CD14-positive monocyte (primary cell): ENCODE results near the gene TENM3. TPM values are rescaled to one million over a fixed set of nuclear protein-coding genes. Genes with fewer than 3 reads are reported as not detected.

ENCODE experiments used
- DNase-seq, 3 donors: peaks; one replicate each; pipeline ENCODE4 v3.0.0-alpha.2; 2011 to 2022
- H2AFZ ChIP-seq: 2 replicates; pipeline ENCODE4 v1.6.0; 2012; ENCODE audit warnings: mild to moderate bottlenecking, low read depth, low read length, inconsistent platforms; ENCODE audit not compliant: insufficient read depth, poor library complexity, severe bottlenecking
- H3K27ac ChIP-seq, 2 donors: 1 replicate in 1 of 2; 2 replicates in 1 of 2; pipeline ENCODE4 v1.5.1; 2012 to 2013; ENCODE audit warnings: low read length in 2 of 2, control low read depth in 1 of 2, inconsistent platforms in 1 of 2, low read depth in 1 of 2, mild to moderate bottlenecking in 1 of 2
- H3K27me3 ChIP-seq, 2 donors: one replicate each; pipeline versions ENCODE4 v1.6.0 to v1.6.1; 2011 to 2013; ENCODE audit warnings: low read length in 2 of 2; ENCODE audit not compliant: control insufficient read depth in 2 of 2, insufficient read depth in 2 of 2
- H3K36me3 ChIP-seq, 2 donors: replicated peaks in 1 of 2; 1 replicate in 1 of 2; 2 replicates in 1 of 2; pipeline versions ENCODE4 v1.5.1 to v1.6.1; 2012 to 2013; ENCODE audit warnings: low read length in 2 of 2, control low read depth in 1 of 2, inconsistent platforms in 1 of 2, mild to moderate bottlenecking in 1 of 2; ENCODE audit not compliant: insufficient read depth in 2 of 2, control insufficient read depth in 1 of 2
- H3K4me1 ChIP-seq, 2 donors: 1 replicate in 1 of 2; 2 replicates in 1 of 2; pipeline versions ENCODE4 v1.5.1 to v1.6.1; 2012 to 2013; ENCODE audit warnings: low read length in 2 of 2, control low read depth in 1 of 2, inconsistent platforms in 1 of 2, mild to moderate bottlenecking in 1 of 2, moderate library complexity in 1 of 2; ENCODE audit not compliant: insufficient read depth in 2 of 2, control insufficient read depth in 1 of 2
- H3K4me2 ChIP-seq: replicated peaks from 2 replicates; pipeline ENCODE3; 2012; ENCODE audit warnings: low read length, moderate library complexity, mild to moderate bottlenecking; ENCODE audit not compliant: poor library complexity, severe bottlenecking; ENCODE audit errors: extremely low read depth
- H3K4me3 ChIP-seq, 3 experiments: fragments of 200-600 bp in 1 of 3; sonication (generic) in 1 of 3; replicated peaks in 1 of 3; 1 replicate in 2 of 3; 2 replicates in 1 of 3; pipeline ENCODE4 v1.5.1; 2011 to 2013; ENCODE audit warnings: low read length in 3 of 3, mild to moderate bottlenecking in 3 of 3, control low read depth in 2 of 3, low read depth in 2 of 3, inconsistent platforms in 1 of 3, moderate library complexity in 1 of 3
- H3K79me2 ChIP-seq: 2 replicates; pipeline ENCODE4 v1.6.0; 2012; ENCODE audit warnings: mild to moderate bottlenecking, control low read depth, inconsistent platforms, low read length, moderate library complexity; ENCODE audit not compliant: insufficient read depth
- H3K9ac ChIP-seq: 2 replicates; pipeline ENCODE4 v1.6.0; 2017; ENCODE audit warnings: low read length, mild to moderate bottlenecking; ENCODE audit not compliant: insufficient read depth, poor library complexity, severe bottlenecking
- H3K9me3 ChIP-seq, 2 donors: replicated peaks in 1 of 2; 1 replicate in 1 of 2; 2 replicates in 1 of 2; pipeline versions ENCODE4 v1.5.1 to v1.6.1; 2012 to 2013; ENCODE audit warnings: low read length in 2 of 2, control low read depth in 1 of 2; ENCODE audit not compliant: control insufficient read depth in 1 of 2, insufficient read depth in 1 of 2
- H4K20me1 ChIP-seq: 2 replicates; pipeline ENCODE4 v1.6.0; 2012; ENCODE audit warnings: mild to moderate bottlenecking, low read length, control low read depth, moderate library complexity; ENCODE audit not compliant: insufficient read depth
- H3K27ac Mint-ChIP-seq, 7 donors: one replicate each; pipeline ENCODE4 v1.8.0; 2020; ENCODE audit warnings: mild to moderate bottlenecking in 7 of 7, mixed read lengths in 7 of 7, moderate library complexity in 6 of 7, inconsistent platforms in 2 of 7
- H3K27me3 Mint-ChIP-seq, 3 donors: one replicate each; pipeline ENCODE4 v1.8.0; 2021 to 2022; ENCODE audit warnings: low read depth in 3 of 3, mild to moderate bottlenecking in 3 of 3, mixed read lengths in 3 of 3, moderate library complexity in 3 of 3, inconsistent platforms in 1 of 3
- H3K36me3 Mint-ChIP-seq, 2 donors: one replicate each; pipeline ENCODE4 v1.8.0; 2020; ENCODE audit warnings: mixed read lengths in 2 of 2, inconsistent platforms in 1 of 2, mild to moderate bottlenecking in 1 of 2
- H3K4me1 Mint-ChIP-seq: one replicate; pipeline ENCODE4 v1.8.0; 2020; ENCODE audit warnings: mild to moderate bottlenecking, mixed read lengths
- H3K4me3 Mint-ChIP-seq, 2 donors: one replicate each; pipeline ENCODE4 v1.8.0; 2020; ENCODE audit warnings: mild to moderate bottlenecking in 2 of 2, mixed read lengths in 2 of 2, moderate library complexity in 1 of 2
- H3K9me3 Mint-ChIP-seq, 7 donors: one replicate each; pipeline ENCODE4 v1.8.0; 2020 to 2022; ENCODE audit warnings: mixed read lengths in 7 of 7, mild to moderate bottlenecking in 6 of 7, moderate library complexity in 6 of 7, inconsistent platforms in 2 of 7
- CTCF ChIP-seq: fragments of 200-600 bp; IDR thresholded peaks from one replicate; pipeline ENCODE4 v1.8.0; 2022; ENCODE audit warnings: antibody characterized with exemption, mild to moderate bottlenecking
- WGBS: methylation state at CpG from one replicate; pipeline ENCODE4 v1.1.5; 2013; ENCODE audit warnings: missing lambda C conversion rate; ENCODE audit not compliant: insufficient coverage; 5-methylcytosine and 5-hydroxymethylcytosine counted together
- intact Hi-C, 2 donors: fragments of 100-400 bp; cut with micrococcal nuclease; formaldehyde crosslinking; loops; one replicate each; pipeline versions ENCODE4 v1.15.0 to v1.15.1; 2023
- polyA plus RNA-seq, 3 donors: library from polyadenylated mRNA; depleted of rRNA in 1 of 3; unstranded in 2 of 3; stranded (reverse) in 1 of 3; fragments of 300-500 nt in 2 of 3; fragments of >200 nt in 1 of 3; fragmentation: Illumina TruSeq in 2 of 3; gene quantifications; 1 replicate in 2 of 3; 2 replicates in 1 of 3; pipeline ENCODE4 v1.2.3, GENCODE V29; 2012 to 2021

The TENM3 gene
- polyA plus RNA-seq, 3 donors = not detected

DNA sequence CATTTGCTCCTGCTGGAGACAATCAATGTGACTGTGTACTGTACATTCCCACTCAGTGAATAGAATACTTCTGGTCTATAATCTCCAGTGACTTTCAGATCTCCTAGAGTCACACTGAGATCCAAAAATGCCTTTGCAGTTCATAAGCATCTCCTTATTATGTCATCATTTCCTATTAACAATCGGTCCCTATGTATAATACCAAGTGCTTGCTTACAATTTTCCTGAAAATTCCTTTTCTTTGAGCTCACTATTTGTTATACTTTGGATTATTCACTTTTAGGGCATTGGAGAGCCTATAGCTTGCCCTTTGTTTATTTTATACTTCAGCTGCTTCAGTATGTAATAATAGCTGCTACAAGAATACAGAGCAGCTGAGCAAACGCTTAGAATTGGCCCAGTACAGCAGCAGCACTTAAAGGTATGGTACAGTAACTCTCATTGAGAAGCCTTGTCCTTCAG is 361.0 kb downstream of the TENM3 start:
- no peak overlapping the region for H2AFZ ChIP-seq
- no peak for DNase-seq
- H3K27me3 ChIP-seq = no peaks in the 10 kb centered on the region
- no peaks in the 10 kb centered on the region for H3K4me1 ChIP-seq
- H3K36me3 ChIP-seq = no peaks in the 10 kb centered on the region
- H4K20me1 ChIP-seq = no peaks in the 10 kb centered on the region
- intact Hi-C loops = no loop called here
- no peak overlapping the region for H3K9ac ChIP-seq
- H3K27me3 Mint-ChIP-seq = peaks cover 0 to 1% (median 0%) of the 10 kb centered on the region in 3 donors
- no peaks in the 10 kb centered on the region for H3K4me1 Mint-ChIP-seq
- no peak overlapping the region for H3K27ac ChIP-seq
- no peaks in the 10 kb centered on the region for H3K36me3 Mint-ChIP-seq
- H3K4me3 ChIP-seq = no peak overlapping the region
- no peaks in the 10 kb centered on the region for H3K9me3 Mint-ChIP-seq
- TF ChIP-seq CTCF = no peak
- H3K9me3 ChIP-seq = no peaks in the 10 kb centered on the region
- H3K4me2 ChIP-seq = no peak overlapping the region
- no peak overlapping the region for H3K4me3 Mint-ChIP-seq
- WGBS = no CpG with 5 or more reads among the region's 2 CpGs
- H3K27ac Mint-ChIP-seq = no peak overlapping the region
- no peaks in the 10 kb centered on the region for H3K79me2 ChIP-seq

- H3K27ac Mint-ChIP-seq = no peak overlapping the region
- no peaks in the 10 kb centered on the region for H3K9me3 ChIP-seq
- H3K27me3 Mint-ChIP-seq = peaks cover 0 to 1% (median 0%) of the 10 kb centered on the region in 3 donors
Observed at GRCh38 chr4:182604953-182605352, 361.8 kb downstream of the TENM3 start.

More at GRCh38 chr4:182604953-182605352, 361.8 kb downstream of the TENM3 start:
- no peak overlapping the region for H3K9ac ChIP-seq
- TF ChIP-seq CTCF = no peak
- no peak for DNase-seq
- H3K36me3 Mint-ChIP-seq = no peaks in the 10 kb centered on the region
- H3K4me1 Mint-ChIP-seq = no peaks in the 10 kb centered on the region
- H3K27me3 ChIP-seq = no peaks in the 10 kb centered on the region
- H3K4me3 ChIP-seq = no peak overlapping the region
- no peaks in the 10 kb centered on the region for H3K9me3 Mint-ChIP-seq
- H3K4me3 Mint-ChIP-seq = no peak overlapping the region
- intact Hi-C loops = no loop called here
- H3K4me2 ChIP-seq = no peak overlapping the region
- no peak overlapping the region for H3K27ac ChIP-seq
- no peaks in the 10 kb centered on the region for H3K4me1 ChIP-seq
- 100% methylated on average over 1 of the region's 4 CpGs for WGBS
- no peaks in the 10 kb centered on the region for H3K36me3 ChIP-seq
- no peaks in the 10 kb centered on the region for H4K20me1 ChIP-seq
- no peak overlapping the region for H2AFZ ChIP-seq
- H3K79me2 ChIP-seq = no peaks in the 10 kb centered on the region
